HCT116 (cell line): ENCODE data around the gene SLC16A7. TPM values are rescaled to one million over a fixed set of nuclear protein-coding genes. Genes with fewer than 3 reads are reported as not detected.

ENCODE experiments used
- ATAC-seq: fragments of 200-7000 bp; cut with Tn5 transposase; 2 replicates; pipeline ENCODE4 v1.9.1; 2020; ENCODE audit warnings: mild to moderate bottlenecking, moderate library complexity
- BruUV-seq: library from RNA; stranded (reverse); fragments of 400-500 nt; replicated peaks from 2 replicates; lab custom pipeline; 2021; lab: Mats Ljungman, UMichigan
- CTCF ChIA-PET: fragments of 300-600 bp; sonication (Branson Sonifier 250); formaldehyde crosslinking; loops from one replicate; lab custom pipeline; 2021; ENCODE audit warnings: antibody characterized with exemption; lab: Charles Lee
- POLR2A ChIA-PET: fragments of 300-600, 350-600 bp; sonication (Branson Sonifier 250); formaldehyde crosslinking; loops from one replicate; lab custom pipeline; 2021; ENCODE audit warnings: antibody characterized with exemption; lab: Charles Lee
- RAD21 ChIA-PET, 2 experiments: fragments of 300-600 bp; sonication (Branson Sonifier 250); formaldehyde crosslinking; loops; one replicate each; lab custom pipeline; 2023; ENCODE audit warnings: low total read pairs in 2 of 2; ENCODE audit not compliant: uncharacterized antibody in 2 of 2, unreplicated experiment in 2 of 2, low non-redundant PET in 1 of 2; lab: Charles Lee
- DNase-seq: peaks from one replicate; pipeline ENCODE4 v3.0.0-alpha.2; 2010; ENCODE audit warnings: low read depth, low spot score
- H2AFZ ChIP-seq: fragments of 200-600 bp; shearing (Covaris generic), sonication (generic); 2 replicates; pipeline ENCODE4 v1.6.1; 2017; ENCODE audit warnings: low read depth, mixed run types, mixed read lengths, antibody characterized with exemption, low read length; ENCODE audit not compliant: poor library complexity, severe bottlenecking
- H3K27ac ChIP-seq: 2 replicates; pipeline ENCODE4 v1.5.1; 2012; ENCODE audit warnings: low read depth, low read length
- H3K27me3 ChIP-seq: fragments of 200-600 bp; sonication (generic); 2 replicates; pipeline ENCODE4 v1.6.1; 2016; ENCODE audit warnings: mixed run types, low read length, mixed read lengths; ENCODE audit not compliant: insufficient read depth
- H3K36me3 ChIP-seq, 2 experiments: fragments of 200-500 bp in 1 of 2; fragments of 200-600 bp in 1 of 2; sonication (Bioruptor generic) in 1 of 2; sonication (generic) in 1 of 2; 2 replicates each; pipeline versions ENCODE4 v1.5.1 to v1.6.1; 2014 to 2016; ENCODE audit warnings: low read length in 2 of 2, inconsistent platforms in 1 of 2, mixed read lengths in 1 of 2, mixed run types in 1 of 2; ENCODE audit not compliant: insufficient read depth in 2 of 2, control insufficient read depth in 1 of 2
- H3K4me1 ChIP-seq, 2 experiments: fragments of 200-600 bp in 1 of 2; sonication (generic) in 1 of 2; 2 replicates each; pipeline versions ENCODE4 v1.5.1 to v1.6.1; 2012 to 2017; ENCODE audit warnings: low read length in 2 of 2, inconsistent platforms in 1 of 2, mild to moderate bottlenecking in 1 of 2, mixed read lengths in 1 of 2, mixed run types in 1 of 2, moderate library complexity in 1 of 2; ENCODE audit not compliant: insufficient read depth in 2 of 2, control insufficient read depth in 1 of 2
- H3K4me2 ChIP-seq: fragments of 200-600 bp; sonication (generic); 2 replicates; pipeline ENCODE4 v1.6.1; 2017; ENCODE audit warnings: mixed run types, low read length, mixed read lengths
- H3K4me3 ChIP-seq, 2 experiments: fragments of 200-600 bp in 1 of 2; sonication (generic) in 1 of 2; replicated peaks in 1 of 2; 2 replicates each; pipeline ENCODE4 v1.5.1; 2011 to 2016; ENCODE audit warnings: low read length in 2 of 2, control low read depth in 1 of 2, low read depth in 1 of 2, mild to moderate bottlenecking in 1 of 2, mixed read lengths in 1 of 2, mixed run types in 1 of 2
- H3K79me2 ChIP-seq: fragments of 200-600 bp; sonication (generic); 2 replicates; pipeline ENCODE4 v1.6.1; 2017; ENCODE audit warnings: mild to moderate bottlenecking, mixed run types, low read length, moderate library complexity, mixed read lengths; ENCODE audit not compliant: insufficient read depth
- H3K9ac ChIP-seq: fragments of 200-600 bp; sonication (generic); 2 replicates; pipeline ENCODE4 v1.6.1; 2016; ENCODE audit warnings: low read length, mixed read lengths
- H3K9me2 ChIP-seq: fragments of 200-600 bp; sonication (generic), shearing (Covaris generic); 2 replicates; pipeline ENCODE4 v1.6.1; 2017; ENCODE audit warnings: mixed run types, mild to moderate bottlenecking, moderate library complexity; ENCODE audit not compliant: insufficient read depth
- H3K9me3 ChIP-seq, 2 experiments: fragments of 200-500 bp in 1 of 2; fragments of 200-600 bp in 1 of 2; sonication (Bioruptor generic) in 1 of 2; sonication (generic) in 1 of 2; 2 replicates each; pipeline ENCODE4 v1.6.1; 2014 to 2017; ENCODE audit warnings: low read length in 2 of 2, mixed read lengths in 2 of 2, inconsistent platforms in 1 of 2, low read depth in 1 of 2, mild to moderate bottlenecking in 1 of 2, mixed run types in 1 of 2, moderate library complexity in 1 of 2; ENCODE audit not compliant: control insufficient read depth in 1 of 2, insufficient read depth in 1 of 2
- H4K20me1 ChIP-seq: fragments of 200-600 bp; sonication (generic), shearing (Covaris generic); 2 replicates; pipeline ENCODE4 v1.6.1; 2017; ENCODE audit warnings: mixed run types, mild to moderate bottlenecking, moderate library complexity; ENCODE audit not compliant: insufficient read depth
- EGR1 ChIP-seq: IDR thresholded peaks from 2 replicates; pipeline ENCODE4 v1.6.1; 2012; ENCODE audit warnings: low read depth
- ELF1 ChIP-seq: IDR thresholded peaks from 2 replicates; pipeline ENCODE4 v1.6.1; 2012; ENCODE audit warnings: low read depth, borderline replicate concordance
- EZH2phosphoT487 ChIP-seq: fragments of 200-600 bp; IDR thresholded peaks from 2 replicates; pipeline ENCODE4 v1.6.1; 2018; ENCODE audit warnings: antibody characterized with exemption, borderline replicate concordance
- FOSL1 ChIP-seq: IDR thresholded peaks from 2 replicates; pipeline ENCODE4 v1.6.1; 2012; ENCODE audit warnings: low read depth
- MAX ChIP-seq: IDR thresholded peaks from 2 replicates; pipeline ENCODE4 v1.6.1; 2012
- POLR2A ChIP-seq: IDR thresholded peaks from 2 replicates; pipeline ENCODE4 v1.7.0; 2011; ENCODE audit warnings: borderline replicate concordance; ENCODE audit not compliant: insufficient read depth, insufficient read length; ENCODE audit errors: extremely low read depth
- POLR2AphosphoS5 ChIP-seq: IDR thresholded peaks from 2 replicates; pipeline ENCODE4 v1.6.1; 2011; ENCODE audit warnings: mild to moderate bottlenecking, low read depth, low read length, moderate library complexity
- RAD21 ChIP-seq: IDR thresholded peaks from 2 replicates; pipeline ENCODE4 v1.6.1; 2012; ENCODE audit warnings: low read depth, mild to moderate bottlenecking
- REST ChIP-seq: IDR thresholded peaks from 2 replicates; pipeline ENCODE4 v1.6.1; 2012; ENCODE audit warnings: low read depth
- SP1 ChIP-seq: IDR thresholded peaks from 2 replicates; pipeline ENCODE4 v1.6.1; 2012; ENCODE audit warnings: low read depth
- SRF ChIP-seq: IDR thresholded peaks from 2 replicates; pipeline ENCODE4 v1.6.1; 2012; ENCODE audit warnings: low read depth
- ZFX ChIP-seq: fragments of 450-650 bp; IDR thresholded peaks from 2 replicates; pipeline ENCODE4 v1.6.1; 2017
- ZNF274 ChIP-seq: fragments of 200-500 bp; sonication (Bioruptor generic); IDR thresholded peaks from 2 replicates; pipeline ENCODE4 v1.6.1; 2014; ENCODE audit warnings: mild to moderate bottlenecking, low read depth, low read length, inconsistent platforms
- intact Hi-C: fragments of 100-400 bp; cut with micrococcal nuclease; formaldehyde crosslinking; loops from 2 replicates; pipeline ENCODE4 v1.10.0; 2022
- total RNA-seq: library from RNA; stranded (reverse); gene quantifications from one replicate; pipeline ENCODE4 v1.2.1, GENCODE V29; 2021; ENCODE audit not compliant: unreplicated experiment

Gene SLC16A7
- total RNA-seq, 1 experiment from 2014 or later: 10.0 TPM

GRCh38 chr12:59636945-59637691, 41.3 kb downstream of the SLC16A7 start:
- no peaks in the 10 kb centered on the region for H3K9me2 ChIP-seq
- DNase-seq (no peak), ATAC-seq (no peak)
- no peak overlapping the region for H3K4me3 ChIP-seq
- ChIA-PET POLR2A (no interaction called here), CTCF (no interaction called here), RAD21 (no interaction called here)
- no TSS peak for BruUV-seq
- TF ChIP-seq EZH2phosphoT487 (no peak), ELF1 (no peak), RAD21 (no peak), POLR2A (no peak), EGR1 (no peak), MAX (no peak), FOSL1 (no peak), ZNF274 (no peak), POLR2AphosphoS5 (no peak), ZFX (no peak), REST (no peak), SP1 (no peak), SRF (no peak)
- no peaks in the 10 kb centered on the region for H3K79me2 ChIP-seq
- no peak overlapping the region for H3K4me2 ChIP-seq
- intact Hi-C loops: no loop called here
- no peak overlapping the region for H3K27ac ChIP-seq
- no peak overlapping the region for H3K9ac ChIP-seq
- H2AFZ ChIP-seq: no peak overlapping the region
- no peaks in the 10 kb centered on the region for H3K36me3 ChIP-seq
- H3K4me1 ChIP-seq: no peaks in the 10 kb centered on the region
- H3K9me3 ChIP-seq: no peaks in the 10 kb centered on the region
- H3K27me3 ChIP-seq: no peaks in the 10 kb centered on the region
- H4K20me1 ChIP-seq: no peaks in the 10 kb centered on the region
